Large intestine (tissue), 3 donors: ENCODE measurements around the gene FAM3D. TPM values are rescaled to one million over a fixed set of nuclear protein-coding genes. Genes with fewer than 3 reads are reported as not detected.

Experiments
- DNase-seq, 2 donors: peaks; one replicate each; pipeline versions ENCODE4 v3.0.0 to v3.0.0-alpha.2; 2013
- H3K27ac ChIP-seq: one replicate; pipeline ENCODE4 v1.5.1; 2013; ENCODE audit warnings: low read length
- H3K27me3 ChIP-seq: 2 replicates; pipeline ENCODE4 v1.6.1; 2013; ENCODE audit warnings: low read length; ENCODE audit not compliant: control insufficient read depth, insufficient read depth
- H3K36me3 ChIP-seq: 2 replicates; pipeline ENCODE4 v1.6.1; 2013; ENCODE audit warnings: low read length; ENCODE audit not compliant: control insufficient read depth, insufficient read depth
- H3K4me1 ChIP-seq: one replicate; pipeline ENCODE4 v1.6.1; 2013; ENCODE audit warnings: low read length; ENCODE audit not compliant: control insufficient read depth, insufficient read depth
- H3K4me3 ChIP-seq: one replicate; pipeline ENCODE4 v1.5.1; 2013; ENCODE audit warnings: low read length
- H3K9me3 ChIP-seq: one replicate; pipeline ENCODE4 v1.6.1; 2013; ENCODE audit warnings: mild to moderate bottlenecking, low read depth, low read length, moderate library complexity; ENCODE audit not compliant: control insufficient read depth
- WGBS: methylation state at CpG from one replicate; pipeline ENCODE4 v1.1.5; 2013; ENCODE audit warnings: low lambda C conversion rate; ENCODE audit not compliant: insufficient coverage; 5-methylcytosine and 5-hydroxymethylcytosine counted together
- polyA plus RNA-seq: library from polyadenylated mRNA; unstranded; fragments of 120-200 nt; gene quantifications from one replicate; pipeline ENCODE4 v1.2.1, GENCODE V29; 2013

FAM3D gene
- polyA plus RNA-seq, 1 donor: 6.2 TPM

DNA sequence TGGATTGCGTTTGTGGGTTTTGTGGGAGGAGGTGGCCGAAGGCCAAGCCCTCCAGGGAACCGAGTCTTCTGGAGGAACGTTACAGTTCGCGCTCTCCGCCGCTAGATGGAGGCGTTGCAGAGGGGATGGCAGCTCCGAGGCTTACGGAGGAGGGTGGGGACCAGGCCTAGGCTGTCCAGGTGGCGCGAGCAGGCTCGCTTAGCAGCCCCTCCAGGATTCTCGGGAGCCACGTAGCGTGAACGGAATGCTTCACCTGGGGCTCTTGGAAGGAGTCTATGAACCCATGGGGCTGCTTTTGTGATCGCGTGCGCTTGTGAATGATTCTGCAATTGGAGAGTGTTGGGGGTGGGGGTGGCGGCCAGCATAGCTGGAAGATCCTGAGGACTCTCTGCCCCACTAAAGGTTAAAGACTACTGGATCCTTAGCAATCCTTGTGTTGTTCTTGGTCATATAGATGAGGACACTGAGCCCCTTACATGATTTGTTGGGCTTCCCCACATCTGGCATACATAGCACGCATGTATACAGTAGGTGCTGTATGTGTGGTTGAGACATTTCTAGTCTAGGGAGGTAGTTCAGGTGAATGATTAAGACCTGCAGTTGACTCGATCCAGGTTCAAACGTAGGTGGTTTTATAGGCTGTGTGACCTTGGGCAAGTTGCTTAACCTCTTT lies 25.7 kb downstream of the FAM3D start:
- Histone ChIP-seq H3K4me3 (no peak overlapping the region), H3K27ac (no peak overlapping the region), H3K36me3 (no peaks in the 10 kb centered on the region), H3K27me3 (no peaks in the 10 kb centered on the region), H3K4me1 (no peaks in the 10 kb centered on the region), H3K9me3 (peaks cover 4% of the 10 kb centered on the region)
- no CpG with 5 or more reads among the region's 25 CpGs for WGBS
- peak; percentile 50 to 58 for DNase-seq

DNA sequence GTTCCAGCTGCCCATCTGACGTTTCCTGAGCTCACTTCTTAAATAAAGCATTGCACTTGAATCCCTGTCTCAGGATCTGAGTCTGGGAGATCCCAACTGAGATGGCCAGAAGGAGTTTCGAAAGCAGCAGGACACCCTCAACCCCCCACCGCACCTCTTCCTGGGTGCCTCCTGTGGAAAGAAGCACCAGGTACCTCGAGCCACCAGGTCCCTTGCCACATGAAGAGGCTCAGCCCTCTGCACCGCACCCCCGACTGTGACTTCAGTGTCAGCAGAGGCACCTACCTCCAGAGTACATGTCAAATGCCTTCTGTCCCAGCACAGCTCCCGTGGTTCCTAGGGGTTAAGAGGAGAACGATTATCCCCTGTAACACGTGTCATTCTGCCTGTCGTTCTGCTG lies 26.7 kb downstream of the FAM3D start:
- no peaks in the 10 kb centered on the region for H3K36me3 ChIP-seq
- 60% methylated on average over 1 of the region's 10 CpGs for WGBS
- no peak for DNase-seq
- H3K4me3 ChIP-seq: no peak overlapping the region
- H3K27ac ChIP-seq: no peak overlapping the region
- peaks cover 4% of the 10 kb centered on the region for H3K9me3 ChIP-seq
- no peaks in the 10 kb centered on the region for H3K4me1 ChIP-seq
- no peaks in the 10 kb centered on the region for H3K27me3 ChIP-seq

DNA sequence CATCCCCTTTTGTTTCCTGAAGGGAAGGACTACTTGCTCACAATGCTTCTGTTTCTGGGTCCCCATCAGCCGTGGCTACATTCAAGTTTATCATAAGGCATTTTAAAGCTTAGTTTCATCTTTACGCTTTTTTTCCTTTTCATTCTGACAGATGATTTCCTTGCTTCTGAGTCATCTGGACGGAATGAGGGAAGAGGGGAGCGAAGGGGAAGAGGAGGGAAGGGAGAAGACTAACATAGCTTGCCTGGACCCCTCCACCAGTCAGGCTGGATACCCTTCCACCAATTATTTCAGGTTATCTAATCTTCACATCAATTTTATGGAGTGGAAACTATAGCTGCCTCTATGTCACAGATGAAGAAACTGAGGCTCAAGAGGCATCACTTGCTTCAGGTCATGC lies 27.6 kb downstream of the FAM3D start:
- no peak overlapping the region for H3K4me3 ChIP-seq
- no peaks in the 10 kb centered on the region for H3K4me1 ChIP-seq
- no peaks in the 10 kb centered on the region for H3K36me3 ChIP-seq
- no peak for DNase-seq
- no peak overlapping the region for H3K27ac ChIP-seq
- no CpG with 5 or more reads among the region's 4 CpGs for WGBS
- H3K9me3 ChIP-seq: peaks cover 4% of the 10 kb centered on the region
- H3K27me3 ChIP-seq: no peaks in the 10 kb centered on the region

DNA sequence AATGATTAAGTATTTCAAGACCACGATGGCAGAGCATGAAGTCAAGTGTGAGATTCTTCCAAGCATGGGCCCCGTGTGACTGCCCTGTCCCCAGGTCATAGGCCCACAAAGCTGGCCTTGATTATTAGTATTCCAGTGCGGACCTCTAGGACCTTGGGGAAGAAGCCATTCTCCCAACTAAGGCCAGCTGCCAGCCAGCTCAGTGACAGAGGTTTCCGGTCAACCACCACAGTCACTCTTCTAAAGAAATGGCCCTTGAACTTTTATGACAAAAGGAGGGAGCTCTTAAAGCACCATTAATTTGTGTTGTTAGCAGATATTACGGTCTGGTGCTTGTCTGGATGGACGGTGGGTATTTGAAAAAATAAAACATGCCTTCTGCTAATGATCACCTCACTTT lies 28.0 kb downstream of the FAM3D start:
- no peaks in the 10 kb centered on the region for H3K9me3 ChIP-seq
- no peak overlapping the region for H3K27ac ChIP-seq
- DNase-seq: no peak
- H3K27me3 ChIP-seq: no peaks in the 10 kb centered on the region
- H3K4me1 ChIP-seq: no peaks in the 10 kb centered on the region
- no peaks in the 10 kb centered on the region for H3K36me3 ChIP-seq
- WGBS: 80% methylated on average over 1 of the region's 6 CpGs
- no peak overlapping the region for H3K4me3 ChIP-seq

DNA sequence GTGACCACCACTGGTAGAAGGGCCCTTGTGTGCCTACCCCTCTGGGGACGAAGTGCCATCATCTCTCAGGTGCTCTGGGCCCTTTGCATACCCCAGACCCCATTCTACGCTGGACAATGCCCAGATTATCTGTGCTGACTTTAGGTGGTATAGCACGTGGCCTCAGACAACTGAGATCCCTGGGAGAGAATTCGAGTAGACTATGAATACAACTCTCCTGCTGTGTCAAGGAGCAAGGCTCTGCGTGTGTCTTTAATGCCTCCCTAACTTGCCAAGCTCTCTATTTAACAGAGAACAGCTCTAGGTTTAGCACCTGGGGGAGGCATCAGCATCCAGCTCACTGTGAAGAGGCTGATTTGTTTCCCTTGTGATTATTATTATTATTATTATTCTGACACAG lies 29.1 kb downstream of the FAM3D start:
- no peak overlapping the region for H3K27ac ChIP-seq
- no CpG with 5 or more reads among the region's 5 CpGs for WGBS
- no peak for DNase-seq
- H3K36me3 ChIP-seq: no peaks in the 10 kb centered on the region
- H3K9me3 ChIP-seq: no peaks in the 10 kb centered on the region
- H3K27me3 ChIP-seq: no peaks in the 10 kb centered on the region
- no peak overlapping the region for H3K4me3 ChIP-seq
- no peaks in the 10 kb centered on the region for H3K4me1 ChIP-seq

DNA sequence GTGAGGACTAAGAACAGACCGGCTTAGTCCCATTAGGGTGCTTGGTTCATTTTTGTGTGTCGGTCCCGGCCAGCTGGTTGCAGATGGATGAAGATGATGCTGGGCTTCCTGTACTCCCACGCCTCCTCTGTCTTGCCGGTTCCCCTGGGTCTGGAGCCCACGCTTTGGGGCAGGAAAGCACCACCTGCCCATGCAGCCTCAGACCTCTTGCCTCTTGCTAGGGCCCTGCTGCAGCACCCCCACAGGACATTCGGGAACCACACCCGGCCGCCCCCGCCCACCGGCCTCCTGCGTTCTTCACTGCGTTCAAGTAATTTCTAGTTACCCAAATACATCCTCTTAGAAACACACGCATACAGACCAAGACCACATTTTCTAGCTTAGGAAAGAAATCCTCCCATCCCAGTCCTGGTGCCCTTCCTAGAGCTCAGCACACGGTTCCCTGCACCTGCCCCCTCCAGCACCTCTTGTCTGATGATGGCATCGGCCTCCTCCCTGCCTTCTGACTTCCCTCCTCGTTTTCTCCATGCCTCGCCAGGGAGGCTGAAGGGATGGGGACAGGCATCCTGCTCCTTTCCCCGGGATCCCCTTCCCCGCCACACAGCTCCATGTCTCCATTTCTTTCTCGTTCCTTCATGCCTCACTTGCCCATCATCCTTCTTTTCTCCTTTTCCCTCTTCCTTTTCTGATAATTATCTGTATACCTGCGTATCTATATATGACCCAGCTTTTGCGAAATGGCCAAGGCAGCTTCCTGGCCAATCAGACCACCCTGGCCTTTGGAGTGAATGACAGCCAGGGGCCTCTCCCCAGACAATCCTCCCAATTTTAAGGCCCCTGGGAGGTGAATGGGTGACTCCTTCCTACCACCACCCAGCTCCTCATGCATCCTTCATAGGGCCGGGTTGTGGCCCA lies 30.9 kb downstream of the FAM3D start:
- Histone ChIP-seq H3K27me3 (no peaks in the 10 kb centered on the region), H3K9me3 (no peaks in the 10 kb centered on the region), H3K36me3 (no peaks in the 10 kb centered on the region), H3K4me3 (no peak overlapping the region), H3K4me1 (no peaks in the 10 kb centered on the region), H3K27ac (no peak overlapping the region)
- WGBS: 70% methylated on average over 2 of the region's 24 CpGs
- DNase-seq: no peak

DNA sequence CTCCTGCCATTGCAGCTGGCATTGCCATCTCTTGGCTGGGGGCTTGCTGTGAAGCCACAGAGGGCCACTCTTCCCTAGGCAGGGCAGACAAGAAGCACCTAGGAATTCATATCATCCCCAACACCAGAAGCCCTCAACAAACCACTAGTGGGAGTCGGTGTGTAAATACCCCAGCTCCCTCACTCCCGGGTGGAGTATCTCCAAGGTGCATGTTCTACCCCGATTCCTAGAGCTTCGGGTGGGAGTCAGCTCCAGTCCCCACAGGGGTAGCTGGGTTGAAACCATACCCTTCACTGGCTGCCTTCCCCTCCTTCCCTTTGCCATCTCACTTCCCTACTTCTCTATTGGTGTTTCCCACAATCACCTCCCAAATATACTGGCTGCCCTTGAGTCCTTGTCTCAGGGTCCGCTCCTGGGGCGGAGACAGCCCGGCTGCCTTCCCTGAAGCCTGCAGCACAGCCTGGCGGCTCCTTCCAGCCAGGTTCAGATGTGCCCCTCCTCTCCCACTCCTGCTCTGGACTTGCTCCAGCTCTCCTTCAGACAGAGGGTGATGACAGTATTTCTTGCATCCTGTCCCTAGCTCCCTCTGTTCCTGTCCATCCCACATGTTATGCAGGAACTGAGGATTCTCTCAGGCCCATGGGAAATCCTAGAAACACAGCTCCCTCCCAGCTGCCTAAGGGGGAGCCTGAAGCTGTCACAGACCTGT lies 33.3 kb downstream of the FAM3D start:
- no peak for DNase-seq
- WGBS: no CpG with 5 or more reads among the region's 8 CpGs
- H3K4me1 ChIP-seq: peaks cover 21% of the 10 kb centered on the region
- no peak overlapping the region for H3K4me3 ChIP-seq
- no peaks in the 10 kb centered on the region for H3K9me3 ChIP-seq
- H3K36me3 ChIP-seq: no peaks in the 10 kb centered on the region
- no peaks in the 10 kb centered on the region for H3K27me3 ChIP-seq
- no peak overlapping the region for H3K27ac ChIP-seq

DNA sequence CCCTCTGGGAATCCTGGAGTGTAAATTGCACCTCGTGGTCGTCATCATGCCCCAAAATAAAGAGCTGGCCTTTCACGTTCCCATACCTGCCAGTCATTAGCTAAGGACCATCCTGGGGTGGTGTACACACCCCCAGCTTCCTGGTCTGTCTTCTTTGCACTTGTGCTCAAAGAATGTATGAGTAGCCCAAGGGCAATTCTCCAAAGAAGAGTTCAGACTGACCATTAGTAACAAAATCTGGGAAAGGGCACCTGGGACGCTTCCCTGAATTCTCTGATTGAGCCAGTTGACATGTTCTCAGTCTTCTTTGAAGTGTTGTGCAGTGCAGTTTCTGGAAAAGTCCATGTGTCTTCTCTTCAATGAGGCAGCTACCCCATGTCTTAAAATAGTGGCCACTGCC lies 34.8 kb downstream of the FAM3D start:
- peaks cover 33% of the 10 kb centered on the region for H3K4me1 ChIP-seq
- no CpG with 5 or more reads among the region's 4 CpGs for WGBS
- H3K27ac ChIP-seq: no peak overlapping the region
- H3K4me3 ChIP-seq: no peak overlapping the region
- H3K36me3 ChIP-seq: no peaks in the 10 kb centered on the region
- H3K9me3 ChIP-seq: no peaks in the 10 kb centered on the region
- no peak for DNase-seq
- H3K27me3 ChIP-seq: no peaks in the 10 kb centered on the region

DNA sequence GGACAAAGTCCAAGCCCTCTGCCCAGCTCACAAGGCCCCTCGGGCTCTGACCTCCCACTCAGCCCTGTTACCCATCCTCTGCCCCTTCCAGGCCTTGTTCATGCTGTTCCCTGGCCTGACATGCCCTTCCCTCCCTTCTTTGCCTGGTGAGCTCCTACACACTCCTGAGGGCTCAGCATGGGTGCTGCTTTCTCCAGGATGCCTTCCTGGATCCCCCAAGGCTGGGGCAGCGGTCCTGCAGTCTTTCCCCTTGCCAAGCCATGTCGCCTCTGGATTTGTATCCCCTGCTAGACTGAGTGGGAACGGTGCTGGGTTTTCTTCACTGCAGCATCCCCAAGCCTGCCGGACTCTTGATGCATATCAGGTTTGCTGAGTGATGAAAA lies 35.9 kb downstream of the FAM3D start:
- WGBS: no CpG with 5 or more reads among the region's 5 CpGs
- no peak for DNase-seq
- H3K27ac ChIP-seq: no peak overlapping the region
- H3K27me3 ChIP-seq: no peaks in the 10 kb centered on the region
- H3K36me3 ChIP-seq: no peaks in the 10 kb centered on the region
- H3K4me3 ChIP-seq: no peak overlapping the region
- H3K4me1 ChIP-seq: peaks cover 33% of the 10 kb centered on the region
- no peaks in the 10 kb centered on the region for H3K9me3 ChIP-seq

DNA sequence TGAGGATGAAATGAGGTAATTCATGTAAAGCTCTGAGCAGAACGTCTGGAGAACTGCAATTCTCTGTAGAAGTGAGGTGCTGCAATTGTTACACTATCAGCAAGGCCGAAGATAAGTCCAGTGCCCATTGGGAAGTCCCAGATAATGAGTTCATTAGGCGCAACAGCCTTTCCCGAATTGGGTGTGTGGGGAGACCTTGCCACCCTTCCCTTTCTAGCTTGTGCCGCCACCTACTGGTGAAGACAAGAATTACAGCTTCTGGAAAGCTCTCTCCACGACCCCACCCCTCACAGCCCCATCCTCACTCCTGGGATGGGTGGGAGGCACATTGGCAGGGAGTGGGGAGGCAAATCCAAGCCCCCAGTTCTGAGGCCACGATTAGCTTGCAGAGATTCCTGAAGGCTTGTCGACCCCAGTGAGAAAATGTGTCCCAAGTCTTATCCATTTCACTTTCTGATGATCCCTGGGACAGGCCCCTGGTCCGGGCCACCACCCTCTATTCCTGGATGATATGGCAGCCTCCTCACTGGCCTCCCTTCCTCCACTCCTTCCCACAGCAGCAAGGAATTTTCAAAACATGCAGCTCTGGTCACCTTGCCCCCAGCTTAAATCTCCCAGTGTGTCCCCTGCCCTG lies 36.4 kb downstream of the FAM3D start:
- 0% methylated on average over 2 of the region's 9 CpGs for WGBS
- Histone ChIP-seq H3K4me1 (peaks cover 33% of the 10 kb centered on the region), H3K36me3 (no peaks in the 10 kb centered on the region), H3K9me3 (no peaks in the 10 kb centered on the region), H3K4me3 (no peak overlapping the region), H3K27ac (no peak overlapping the region), H3K27me3 (no peaks in the 10 kb centered on the region)
- DNase-seq: peak; percentile 56 to 72
